Activated T-helper 1 cell treated with anti-CD3 and anti-CD28 coated beads, Interleukin-12 subunit alpha, Interleukin-12 subunit beta, Interleukin-2, Interleukin-4 antibody, amounts not matched to agents 30 ng/mL and 10 ng/mL and 1 ng/mL, durations not matched to agents 14 hours and 24 hours and 36 hours (primary cell): ENCODE measurements around the gene LSM12. TPM values are rescaled to one million over a fixed set of nuclear protein-coding genes. Genes with fewer than 3 reads are reported as not detected.
A peak's percentile ranks its signal among the peaks of the same experiment; 100 is the strongest.
"Not testable (repeated sequence)": the region's sequence is repeated elsewhere in the genome, so short reads cannot be mapped to it uniquely, and the experiment has no call there.

Experiments
- DNase-seq: peaks from one replicate; pipeline ENCODE4 v3.0.0; 2021; ENCODE audit warnings: low spot score
- H3K27ac Mint-ChIP-seq: one replicate; pipeline ENCODE4 v1.8.0; 2021; ENCODE audit warnings: mild to moderate bottlenecking, mixed read lengths
- H3K27me3 Mint-ChIP-seq: one replicate; pipeline ENCODE4 v1.8.0; 2022; ENCODE audit warnings: mild to moderate bottlenecking, moderate library complexity, mixed read lengths; ENCODE audit not compliant: insufficient read depth
- H3K36me3 Mint-ChIP-seq: one replicate; pipeline ENCODE4 v1.8.0; 2021; ENCODE audit warnings: low read depth, mixed read lengths
- H3K4me1 Mint-ChIP-seq: one replicate; pipeline ENCODE4 v1.8.0; 2021; ENCODE audit warnings: low read depth, mixed read lengths
- H3K4me3 Mint-ChIP-seq: one replicate; pipeline ENCODE4 v1.8.0; 2021; ENCODE audit warnings: mild to moderate bottlenecking, moderate library complexity, mixed read lengths
- H3K9me3 Mint-ChIP-seq: one replicate; pipeline ENCODE4 v1.8.0; 2021; ENCODE audit warnings: mixed read lengths
- intact Hi-C: fragments of 100-400 bp; cut with micrococcal nuclease; formaldehyde crosslinking; loops from one replicate; pipeline ENCODE4 v1.15.1; 2024
- total RNA-seq: library from RNA; stranded (reverse); gene quantifications from 2 replicates; pipeline ENCODE4 v1.2.3, GENCODE V29; 2022

Gene LSM12
- total RNA-seq, 1 donor from 2014 or later = 95.4 TPM

GRCh38 chr17:44038604-44039011 is 27.9 kb downstream of the LSM12 start:
- no peak overlapping the region for H3K4me3 Mint-ChIP-seq
- H3K36me3 Mint-ChIP-seq = peaks cover 32% of the 10 kb centered on the region
- no peaks in the 10 kb centered on the region for H3K9me3 Mint-ChIP-seq
- H3K4me1 Mint-ChIP-seq = peaks cover 28% of the 10 kb centered on the region
- H3K27me3 Mint-ChIP-seq = no peaks in the 10 kb centered on the region
- DNase-seq = no peak
- no peak overlapping the region for H3K27ac Mint-ChIP-seq
- intact Hi-C loops = no loop called here

GRCh38 chr17:44037471-44037870 is 29.0 kb downstream of the LSM12 start:
- DNase-seq = no peak
- Mint-ChIP-seq H3K27me3 (no peaks in the 10 kb centered on the region), H3K4me3 (no peak overlapping the region), H3K9me3 (no peaks in the 10 kb centered on the region), H3K4me1 (peaks cover 29% of the 10 kb centered on the region), H3K36me3 (peaks cover 37% of the 10 kb centered on the region), H3K27ac (no peak overlapping the region)
- intact Hi-C loops = no loop called here

GRCh38 chr17:44034688-44035087 is 31.8 kb downstream of the LSM12 start:
- H3K9me3 Mint-ChIP-seq, H3K27ac Mint-ChIP-seq, intact Hi-C loops, H3K27me3 Mint-ChIP-seq, H3K4me3 Mint-ChIP-seq, DNase-seq: not testable (repeated sequence)
- Mint-ChIP-seq H3K4me1 (peaks cover 13% of the 10 kb centered on the region), H3K36me3 (peaks cover 35% of the 10 kb centered on the region)

GRCh38 chr17:44033861-44034408 is 32.5 kb downstream of the LSM12 start:
- DNase-seq = no peak
- Mint-ChIP-seq H3K36me3 (peaks cover 39% of the 10 kb centered on the region), H3K4me1 (peaks cover 18% of the 10 kb centered on the region), H3K27me3 (no peaks in the 10 kb centered on the region), H3K4me3 (no peak overlapping the region), H3K9me3 (no peaks in the 10 kb centered on the region), H3K27ac (peak overlapping the region; percentile 74)
- intact Hi-C loops = no loop called here

- no peaks in the 10 kb centered on the region for H3K27me3 Mint-ChIP-seq
- DNase-seq = no peak
- no peak overlapping the region for H3K27ac Mint-ChIP-seq
- intact Hi-C loops = no loop called here
- H3K36me3 Mint-ChIP-seq = peaks cover 31% of the 10 kb centered on the region
- H3K9me3 Mint-ChIP-seq = no peaks in the 10 kb centered on the region
- peaks cover 20% of the 10 kb centered on the region for H3K4me1 Mint-ChIP-seq
- H3K4me3 Mint-ChIP-seq = no peak overlapping the region
Observed at GRCh38 chr17:44030482-44030881, 36.0 kb downstream of the LSM12 start.

GRCh38 chr17:44029736-44030135 is 36.7 kb downstream of the LSM12 start:
- no peak overlapping the region for H3K4me3 Mint-ChIP-seq
- no peaks in the 10 kb centered on the region for H3K27me3 Mint-ChIP-seq
- H3K4me1 Mint-ChIP-seq = peaks cover 20% of the 10 kb centered on the region
- no peak for DNase-seq
- no peaks in the 10 kb centered on the region for H3K9me3 Mint-ChIP-seq
- intact Hi-C loops = no loop called here
- H3K36me3 Mint-ChIP-seq = peaks cover 30% of the 10 kb centered on the region
- no peak overlapping the region for H3K27ac Mint-ChIP-seq

GRCh38 chr17:44024853-44025252 is 41.6 kb downstream of the LSM12 start:
- peaks cover 11% of the 10 kb centered on the region for H3K4me1 Mint-ChIP-seq
- H3K27ac Mint-ChIP-seq = no peak overlapping the region
- H3K4me3 Mint-ChIP-seq = no peak overlapping the region
- no peaks in the 10 kb centered on the region for H3K27me3 Mint-ChIP-seq
- no peak for DNase-seq
- H3K9me3 Mint-ChIP-seq = no peaks in the 10 kb centered on the region
- peaks cover 16% of the 10 kb centered on the region for H3K36me3 Mint-ChIP-seq
- intact Hi-C loops = no loop called here

- H3K9me3 Mint-ChIP-seq = no peaks in the 10 kb centered on the region
- intact Hi-C loops = no loop called here
- H3K27ac Mint-ChIP-seq = no peak overlapping the region
- H3K4me3 Mint-ChIP-seq = no peak overlapping the region
- H3K27me3 Mint-ChIP-seq = no peaks in the 10 kb centered on the region
- no peak for DNase-seq
- peaks cover 13% of the 10 kb centered on the region for H3K36me3 Mint-ChIP-seq
- peaks cover 5% of the 10 kb centered on the region for H3K4me1 Mint-ChIP-seq
Observed at GRCh38 chr17:44024271-44024663, 42.2 kb downstream of the LSM12 start.

GRCh38 chr17:44023545-44024270 is 42.8 kb downstream of the LSM12 start:
- DNase-seq = no peak
- peaks cover 10% of the 10 kb centered on the region for H3K36me3 Mint-ChIP-seq
- no peaks in the 10 kb centered on the region for H3K4me1 Mint-ChIP-seq
- no peaks in the 10 kb centered on the region for H3K9me3 Mint-ChIP-seq
- no peak overlapping the region for H3K27ac Mint-ChIP-seq
- intact Hi-C loops = no loop called here
- H3K4me3 Mint-ChIP-seq = no peak overlapping the region
- H3K27me3 Mint-ChIP-seq = no peaks in the 10 kb centered on the region

GRCh38 chr17:44022246-44022645 is 44.2 kb downstream of the LSM12 start:
- no peak for DNase-seq
- Mint-ChIP-seq H3K27ac (no peak overlapping the region), H3K36me3 (peaks cover 10% of the 10 kb centered on the region), H3K4me1 (no peaks in the 10 kb centered on the region), H3K4me3 (no peak overlapping the region), H3K27me3 (no peaks in the 10 kb centered on the region), H3K9me3 (no peaks in the 10 kb centered on the region)
- intact Hi-C loops = no loop called here

- H3K27me3 Mint-ChIP-seq, DNase-seq, H3K4me3 Mint-ChIP-seq, H3K9me3 Mint-ChIP-seq, H3K27ac Mint-ChIP-seq, intact Hi-C loops, H3K36me3 Mint-ChIP-seq, H3K4me1 Mint-ChIP-seq: not testable (repeated sequence)
Observed at GRCh38 chr17:44021227-44021626, 45.2 kb downstream of the LSM12 start.

- peak; percentile 84 for DNase-seq
- peak within 1 kb of the TSS; percentile 98 for H3K27ac Mint-ChIP-seq
- peaks cover 16% of the 10 kb centered on the region for H3K4me1 Mint-ChIP-seq
- peak within 1 kb of the TSS; percentile 100 for H3K4me3 Mint-ChIP-seq
- no peaks in the 10 kb centered on the region for H3K9me3 Mint-ChIP-seq
- H3K27me3 Mint-ChIP-seq = no peaks in the 10 kb centered on the region
- peaks cover 10% of the 10 kb centered on the region for H3K36me3 Mint-ChIP-seq
- intact Hi-C loops = loop anchor here (1.0 to 2.0 kb wide), 4 partner anchors 8 to 172 kb away; partner anchors contain the start of genes G6PC3, HDAC5 and TMUB2
Observed at GRCh38 chr17:44014437-44015172, 51.9 kb downstream of the LSM12 start, which contains the start of gene TMEM101. TSS of gene TMEM101 (minus strand) at chr17:44014963. CDS start at chr17:44014952, 11 bp downstream.

GRCh38 chr17:44014133-44014436 is 52.4 kb downstream of the LSM12 start:
- Mint-ChIP-seq H3K9me3 (no peaks in the 10 kb centered on the region), H3K27me3 (no peaks in the 10 kb centered on the region), H3K4me1 (peaks cover 16% of the 10 kb centered on the region), H3K27ac (peak overlapping the region; percentile 98), H3K36me3 (peaks cover 11% of the 10 kb centered on the region), H3K4me3 (peak overlapping the region; percentile 100)
- no peak for DNase-seq
- intact Hi-C loops = loop anchor here (1.0 to 2.0 kb wide), 3 partner anchors 57 to 172 kb away; partner anchors contain the start of genes G6PC3, HDAC5 and TMUB2
